CD1c-positive myeloid dendritic cell (primary cell): ENCODE measurements around the gene ZNF385C.
"Not testable (repeated sequence)": the region's sequence is repeated elsewhere in the genome, so short reads cannot be mapped to it uniquely, and the experiment has no call there.

Source experiments
- DNase-seq: peaks from one replicate; pipeline ENCODE4 v3.0.0-alpha.2; 2016; ENCODE audit errors: extremely low spot score

The ZNF385C gene

GRCh38 chr17:42020845-42021244, 77.4 kb downstream of the ZNF385C start:
- peak; percentile 11 for DNase-seq

DNA sequence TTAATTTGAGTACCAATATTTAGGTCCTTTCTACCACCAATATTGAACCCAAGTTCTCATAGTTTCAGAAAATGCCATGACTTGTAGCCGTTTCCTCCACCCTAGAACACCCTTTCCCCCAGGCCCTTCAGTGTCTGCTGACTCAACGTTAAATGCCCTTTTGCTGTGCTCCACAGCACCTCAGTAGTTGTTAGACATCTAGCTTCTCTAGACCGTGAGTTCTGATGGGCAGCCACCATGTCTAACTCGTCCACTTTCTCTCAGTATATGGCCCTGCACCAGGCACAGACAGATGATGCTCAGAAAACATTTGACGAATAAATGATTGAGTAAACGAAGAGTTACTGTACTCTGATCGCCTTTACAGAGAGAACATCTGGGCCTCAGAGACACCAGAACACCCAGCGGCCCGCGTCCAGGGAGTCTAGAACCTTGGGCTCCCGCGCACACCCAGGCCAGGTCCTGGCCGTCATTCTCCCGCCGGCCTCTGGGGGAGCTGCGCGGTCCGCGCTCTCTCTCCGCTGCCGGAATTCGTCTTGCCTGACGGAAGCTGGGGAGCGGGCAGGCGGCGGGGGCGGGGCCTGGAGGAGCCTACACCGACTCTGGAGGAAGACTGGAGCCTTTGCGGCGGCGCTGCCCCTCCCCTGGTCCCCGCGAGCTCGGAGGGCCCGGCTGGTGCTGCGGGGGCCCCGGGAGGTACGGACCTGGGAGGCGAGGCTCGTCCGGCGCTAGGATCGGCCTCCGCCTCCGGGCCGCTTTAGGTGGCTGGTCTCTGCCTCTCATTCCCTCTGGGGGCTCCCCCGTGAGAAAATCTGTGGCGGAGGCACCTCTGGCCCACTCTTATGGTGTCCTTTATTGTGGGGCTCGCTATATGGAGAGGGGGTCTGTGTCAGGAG, 78.5 kb downstream of the ZNF385C start, which contains the start of gene NKIRAS2:
TSS of gene NKIRAS2 (plus strand) at position 582 of the 896 bp plus-strand sequence. CDS start 1,488 bp downstream, outside the sequence.
- DNase-seq, result peak; percentile 96

DNA sequence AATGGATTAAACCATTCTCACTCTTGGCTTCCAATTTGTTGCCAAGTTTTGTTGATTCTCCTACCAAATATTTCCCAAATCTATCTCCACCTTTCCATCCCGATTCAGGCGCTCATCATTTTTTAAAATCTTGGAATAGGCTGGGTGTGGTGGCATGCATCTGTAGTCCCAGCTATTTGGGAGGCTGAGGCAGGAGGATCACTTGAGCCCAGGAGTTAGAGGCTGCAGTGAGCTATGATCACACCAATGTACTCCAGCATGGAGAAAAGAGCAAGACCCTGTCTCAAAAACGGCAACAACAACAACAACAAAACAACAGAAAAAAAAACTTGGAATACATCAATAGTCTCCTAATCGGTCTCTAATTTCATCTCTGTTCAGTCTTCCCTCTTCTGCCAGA, 79.3 kb downstream of the ZNF385C start:
- no peak for DNase-seq

DNA sequence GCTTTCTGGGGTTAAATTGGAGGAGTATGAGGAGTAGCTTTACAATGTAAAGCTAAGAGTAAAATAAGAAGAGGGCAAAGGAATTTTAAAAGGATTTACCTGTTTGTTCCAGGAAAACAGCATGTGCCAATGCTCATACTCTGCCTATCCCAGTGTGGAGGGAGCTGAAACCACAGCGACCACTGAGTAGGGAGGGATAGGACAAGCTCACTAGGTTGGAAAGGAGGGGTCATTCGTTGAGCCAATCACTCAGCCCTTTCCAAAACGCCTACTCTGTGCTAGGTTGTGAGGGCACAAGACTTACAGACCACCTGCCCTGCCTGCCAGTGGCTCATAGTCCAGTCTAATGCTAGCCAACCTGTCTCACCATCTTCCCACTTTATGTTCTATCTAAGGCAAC, 79.9 kb downstream of the ZNF385C start:
- DNase-seq, result no peak

GRCh38 chr17:42017866-42018200, 80.4 kb downstream of the ZNF385C start:
- peak; percentile 61 for DNase-seq

- peak; percentile 92 for DNase-seq
Observed at GRCh38 chr17:42016941-42017865, 81.1 kb downstream of the ZNF385C start, which contains the start of gene DNAJC7. TSS of gene DNAJC7 (minus strand) at chr17:42017439. CDS start at chr17:42017416, 23 bp downstream.

- peak; percentile 56 for DNase-seq
Observed at GRCh38 chr17:42016411-42016831, 81.9 kb downstream of the ZNF385C start.

- not testable (repeated sequence) for DNase-seq
Observed at GRCh38 chr17:42013740-42014139, 84.5 kb downstream of the ZNF385C start.

DNA sequence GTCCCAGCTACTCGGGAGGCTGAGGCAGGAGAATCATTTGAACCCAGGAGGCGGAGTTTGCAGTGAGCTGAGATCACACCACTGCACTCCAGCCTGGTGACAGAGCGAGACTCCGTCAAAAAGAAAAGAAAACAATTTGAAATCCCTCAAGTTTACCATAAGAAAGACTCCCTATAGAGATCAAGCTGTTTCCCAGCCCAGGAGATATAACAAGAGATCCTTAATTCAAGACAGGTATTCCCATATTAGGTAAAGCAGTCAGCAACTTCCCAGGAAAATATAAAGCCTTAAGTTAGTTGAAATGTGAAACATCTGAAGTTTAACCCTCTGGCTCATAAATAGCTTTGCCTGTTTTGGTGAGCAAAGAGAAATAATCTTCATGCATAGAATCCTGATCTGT, 85.9 kb downstream of the ZNF385C start:
- not testable (repeated sequence) for DNase-seq

- peak; percentile 59 for DNase-seq
Observed at GRCh38 chr17:42010898-42011516, 87.3 kb downstream of the ZNF385C start.

- DNase-seq, result peak; percentile 70
Observed at GRCh38 chr17:42010266-42010680, 88.0 kb downstream of the ZNF385C start.

DNA sequence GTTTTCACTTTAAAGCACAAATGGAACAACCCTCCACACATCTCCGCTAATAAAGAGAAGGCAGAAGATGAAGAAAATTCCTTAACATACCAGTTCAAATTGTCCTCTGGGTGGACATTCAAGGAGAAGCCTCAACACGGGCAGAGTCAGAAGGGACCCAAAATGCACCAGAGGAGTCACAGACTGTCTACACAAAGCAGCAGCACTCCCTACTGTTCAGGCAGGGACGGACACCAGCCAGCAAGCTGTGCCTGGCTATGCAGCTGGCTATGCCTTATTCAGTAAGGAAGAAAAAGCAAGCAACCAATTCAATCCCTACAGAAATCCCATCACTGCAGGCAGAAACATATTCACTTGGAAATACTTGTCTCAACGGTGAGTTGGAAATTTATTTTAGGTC, 89.1 kb downstream of the ZNF385C start:
- DNase-seq, result no peak

GRCh38 chr17:42005166-42005565, 93.1 kb downstream of the ZNF385C start:
- no peak for DNase-seq

- DNase-seq, result no peak
Observed at GRCh38 chr17:42002792-42003301, 95.4 kb downstream of the ZNF385C start.

- no peak for DNase-seq
Observed at GRCh38 chr17:42002175-42002791, 96.0 kb downstream of the ZNF385C start.

- DNase-seq, result no peak
Observed at GRCh38 chr17:42001729-42002128, 96.5 kb downstream of the ZNF385C start.

DNA sequence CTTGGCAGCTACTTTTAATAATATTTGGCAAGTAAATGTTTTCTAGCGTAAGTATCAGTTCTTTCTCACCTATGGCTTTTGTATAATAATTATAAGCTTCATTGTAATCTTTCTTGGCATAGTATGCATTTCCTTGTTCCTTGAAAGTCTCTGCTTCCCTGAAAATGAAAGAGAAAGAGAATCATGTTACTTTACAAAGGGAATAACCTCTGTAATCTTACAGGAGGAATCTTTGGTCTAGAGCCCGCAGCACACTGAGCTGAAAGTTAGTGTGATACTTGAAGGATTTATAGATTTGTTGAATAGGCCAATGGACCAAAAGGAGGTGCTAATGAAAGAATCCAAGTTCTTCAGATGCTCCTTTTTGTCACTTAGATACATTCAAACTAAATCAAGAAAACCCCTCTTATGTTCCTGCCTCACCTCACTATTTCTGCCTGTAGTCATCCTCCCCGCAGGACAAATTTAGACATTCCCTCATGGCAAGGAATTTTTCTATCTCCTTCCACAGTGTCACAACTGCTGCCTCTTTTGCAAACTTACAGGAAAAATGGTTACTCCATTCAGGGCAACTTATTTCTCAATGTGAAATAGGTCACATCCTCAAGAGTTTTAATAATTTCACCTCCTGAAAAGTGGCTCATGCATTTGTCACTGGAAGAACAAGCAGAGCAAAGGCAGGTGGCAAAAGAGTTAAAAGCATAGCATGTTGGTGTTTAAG, 97.7 kb downstream of the ZNF385C start:
- DNase-seq, result no peak

GRCh38 chr17:41998497-41998896, 99.8 kb downstream of the ZNF385C start:
- DNase-seq, result no peak

DNA sequence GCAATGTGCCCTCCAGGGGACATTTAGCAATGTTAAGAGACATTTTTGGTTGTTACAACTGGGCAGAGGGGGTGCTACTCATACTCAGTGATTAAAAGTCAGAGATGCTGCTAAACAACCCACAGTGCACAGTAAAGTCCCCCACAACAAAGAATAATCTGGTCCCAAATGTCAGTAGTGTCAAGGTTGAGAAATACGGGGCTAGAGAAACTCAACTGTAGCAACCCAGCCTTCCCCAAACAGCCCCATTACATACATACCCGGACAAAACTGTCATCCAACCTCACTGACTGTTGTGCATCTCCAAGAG, 101.5 kb downstream of the ZNF385C start:
- no peak for DNase-seq

GRCh38 chr17:41992576-41992975, 105.7 kb downstream of the ZNF385C start:
- DNase-seq, result no peak
